Natural killer cell treated with Interleukin-12 subunit alpha and Interleukin-12 subunit beta and Interleukin-15 and Interleukin-18, amount 100 ng/mL, for 72 hours (primary cell): Measurements from ENCODE around the gene SCARB2. TPM values are rescaled to one million over a fixed set of nuclear protein-coding genes. Genes with fewer than 3 reads are reported as not detected.
A peak's percentile ranks its signal among the peaks of the same experiment; 100 is the strongest.

ENCODE experiments used
- ATAC-seq, 2 donors: fragments of 150-1000 bp; cut with Tn5 transposase in 1 of 2; sonication (Bioruptor Pico), chemical (Tn5 transposase) in 1 of 2; 2 replicates each; pipeline ENCODE4 v1.10.0; 2021
- DNase-seq: peaks from one replicate; pipeline ENCODE4 v3.0.0; 2022; ENCODE audit warnings: low spot score
- H3K27ac Mint-ChIP-seq, 2 donors: 1 replicate in 1 of 2; 2 replicates in 1 of 2; pipeline ENCODE4 v1.8.0; 2022; ENCODE audit warnings: mixed read lengths in 2 of 2, mild to moderate bottlenecking in 1 of 2, moderate library complexity in 1 of 2
- H3K27me3 Mint-ChIP-seq, 2 donors: 1 replicate in 1 of 2; 2 replicates in 1 of 2; pipeline ENCODE4 v1.8.0; 2022; ENCODE audit warnings: mixed read lengths in 2 of 2
- H3K36me3 Mint-ChIP-seq: one replicate; pipeline ENCODE4 v1.8.0; 2022; ENCODE audit warnings: mixed read lengths
- H3K4me1 Mint-ChIP-seq, 2 donors: 1 replicate in 1 of 2; 2 replicates in 1 of 2; pipeline ENCODE4 v1.8.0; 2022; ENCODE audit warnings: low read depth in 2 of 2, mixed read lengths in 2 of 2, mild to moderate bottlenecking in 1 of 2
- H3K4me3 Mint-ChIP-seq: one replicate; pipeline ENCODE4 v1.8.0; 2022; ENCODE audit warnings: mixed read lengths
- H3K9me3 Mint-ChIP-seq: 2 replicates; pipeline ENCODE4 v1.8.0; 2022; ENCODE audit warnings: mixed read lengths
- total RNA-seq, 2 donors: library from RNA; stranded (reverse); gene quantifications; one replicate each; pipeline ENCODE4 v1.2.3, GENCODE V29; 2022

SCARB2 gene
- total RNA-seq, 2 donors from 2014 or later: 9.9 to 13.9 TPM

DNA sequence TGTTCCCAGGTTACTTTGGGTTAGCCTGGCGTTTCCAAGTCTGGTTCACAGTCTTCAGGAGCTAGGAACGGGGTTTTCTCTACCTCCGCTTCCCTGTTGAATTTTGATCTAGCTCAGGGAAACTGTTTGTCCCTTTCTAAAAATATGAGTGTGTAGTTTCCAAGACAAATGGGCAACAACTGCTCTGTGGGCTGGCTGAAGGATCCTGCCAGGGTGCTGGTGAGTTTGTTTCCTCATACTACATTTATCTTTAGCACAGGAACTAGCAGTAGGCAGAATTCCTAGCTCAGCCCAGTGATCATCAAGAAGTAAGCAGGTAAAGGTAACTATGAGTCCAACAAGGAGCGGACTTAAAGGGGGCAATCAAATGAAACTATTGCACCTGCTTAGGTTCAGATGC lies 24.6 kb upstream of the SCARB2 start:
- DNase-seq: no peak
- peaks cover 17 to 34% of the 10 kb centered on the region in 2 donors for H3K27me3 Mint-ChIP-seq
- no peak overlapping the region for H3K4me3 Mint-ChIP-seq
- peaks cover 10% of the 10 kb centered on the region for H3K9me3 Mint-ChIP-seq
- no peak overlapping the region for H3K27ac Mint-ChIP-seq
- H3K36me3 Mint-ChIP-seq: peaks cover 16% of the 10 kb centered on the region
- no peaks in the 10 kb centered on the region for H3K4me1 Mint-ChIP-seq
- ATAC-seq: no peak

DNA sequence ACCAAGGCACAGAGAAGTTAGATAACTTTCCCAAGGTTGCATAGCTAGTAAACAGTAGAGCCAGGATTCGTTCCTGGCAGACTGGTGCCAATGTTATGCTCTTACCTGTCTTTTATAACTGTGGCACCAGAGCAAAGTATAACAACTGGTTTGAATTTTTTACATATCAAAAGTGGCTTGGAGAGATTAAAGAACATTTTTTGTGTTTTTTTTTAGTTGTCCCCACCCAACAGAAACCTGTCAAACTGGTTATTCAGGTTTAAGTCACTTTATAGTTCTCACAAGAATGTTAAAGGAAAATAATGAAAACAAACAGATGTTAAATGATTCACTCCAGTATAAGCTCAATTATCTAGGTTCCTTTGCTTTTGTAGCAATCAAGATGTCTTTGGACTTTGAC lies 22.3 kb upstream of the SCARB2 start:
- Mint-ChIP-seq H3K27me3 (peaks cover 15 to 28% of the 10 kb centered on the region in 2 donors), H3K27ac (no peak overlapping the region), H3K36me3 (peaks cover 14% of the 10 kb centered on the region), H3K9me3 (peaks cover 9% of the 10 kb centered on the region), H3K4me3 (no peak overlapping the region), H3K4me1 (no peaks in the 10 kb centered on the region)
- ATAC-seq: no peak
- no peak for DNase-seq

DNA sequence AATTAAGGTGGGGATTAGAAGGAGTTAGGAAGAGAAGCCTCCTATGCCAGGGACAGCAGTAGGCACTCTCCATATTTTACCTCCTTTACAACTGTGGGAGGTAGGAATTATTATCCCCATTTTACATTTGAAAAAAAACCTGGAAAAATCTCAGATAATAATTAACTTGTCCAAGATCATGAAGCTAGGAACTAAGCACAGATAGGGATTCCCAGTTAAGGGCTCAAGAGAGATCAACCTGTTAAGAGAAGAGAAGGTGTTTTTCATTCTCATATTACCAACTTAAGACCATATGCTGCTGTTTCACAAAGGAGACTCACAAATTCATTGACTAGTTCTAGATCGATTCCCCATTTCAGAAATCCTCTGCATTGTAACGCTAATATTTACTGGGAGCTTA lies 21.8 kb upstream of the SCARB2 start:
- Mint-ChIP-seq H3K27ac (no peak overlapping the region), H3K27me3 (peaks cover 10 to 23% of the 10 kb centered on the region in 2 donors), H3K4me3 (no peak overlapping the region), H3K4me1 (no peaks in the 10 kb centered on the region), H3K36me3 (peaks cover 9% of the 10 kb centered on the region), H3K9me3 (peaks cover 4% of the 10 kb centered on the region)
- no peak for ATAC-seq
- no peak for DNase-seq

DNA sequence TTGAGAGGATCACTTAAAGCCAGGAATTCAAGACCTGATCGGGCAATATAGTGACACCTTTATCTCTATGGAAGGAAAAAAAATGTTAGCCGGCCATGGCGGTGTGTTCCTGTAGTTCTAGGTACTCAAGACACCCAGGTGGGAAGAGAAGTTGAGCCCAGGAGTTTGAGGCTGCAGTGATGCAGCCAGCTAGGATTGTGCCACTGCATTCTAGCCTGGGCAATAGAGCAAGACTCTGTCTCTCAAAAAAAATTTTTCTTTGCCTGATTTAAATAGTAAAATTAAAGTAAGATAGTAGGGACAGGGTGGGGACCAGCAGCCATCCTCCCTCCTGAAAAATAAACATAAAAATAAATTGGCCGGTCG lies 21.0 kb upstream of the SCARB2 start:
- peaks cover 7 to 16% of the 10 kb centered on the region in 2 donors for H3K27me3 Mint-ChIP-seq
- H3K27ac Mint-ChIP-seq: no peak overlapping the region
- no peak overlapping the region for H3K4me3 Mint-ChIP-seq
- H3K4me1 Mint-ChIP-seq: no peaks in the 10 kb centered on the region
- H3K36me3 Mint-ChIP-seq: peaks cover 2% of the 10 kb centered on the region
- ATAC-seq: no peak
- peaks cover 4% of the 10 kb centered on the region for H3K9me3 Mint-ChIP-seq
- DNase-seq: no peak

DNA sequence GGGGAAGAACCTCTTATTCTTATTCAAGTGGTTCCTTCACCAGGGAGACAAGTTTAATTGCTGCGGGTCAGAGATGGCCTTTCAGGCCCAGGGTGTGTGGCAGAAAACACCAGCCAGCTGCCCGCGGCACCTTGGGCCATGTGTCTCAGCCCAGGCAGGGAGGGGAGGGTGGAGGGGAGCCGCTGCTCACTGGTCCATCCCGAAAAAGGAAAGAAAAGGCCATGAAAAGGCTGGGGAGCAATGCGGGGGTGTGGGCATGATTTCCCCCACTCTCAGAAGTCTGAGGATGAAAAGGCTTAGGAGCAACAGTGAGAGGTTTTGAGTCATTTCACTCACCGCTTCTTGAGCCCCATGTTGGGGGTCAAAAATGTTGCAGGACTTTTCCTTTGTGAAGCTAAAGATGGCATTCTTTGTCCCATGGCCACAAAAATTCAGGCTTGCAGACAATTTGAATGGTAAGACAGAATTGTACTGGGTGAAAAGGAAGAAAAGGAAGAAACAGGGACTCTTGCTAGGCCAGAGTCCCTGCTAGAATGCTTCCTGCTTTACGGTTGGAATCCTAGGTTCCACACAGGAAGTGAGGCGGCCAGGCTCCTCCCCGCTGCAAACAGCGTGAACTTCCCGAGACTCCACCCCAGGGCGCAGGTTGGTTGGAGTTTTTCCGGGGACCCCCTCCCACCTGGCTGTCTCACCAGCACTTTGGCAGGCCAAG lies 20.5 kb upstream of the SCARB2 start:
- no peak overlapping the region for H3K4me3 Mint-ChIP-seq
- H3K4me1 Mint-ChIP-seq: no peaks in the 10 kb centered on the region
- H3K27ac Mint-ChIP-seq: no peak overlapping the region
- DNase-seq: no peak
- H3K27me3 Mint-ChIP-seq: peaks cover 12 to 14% of the 10 kb centered on the region in 2 donors
- no peak for ATAC-seq
- H3K36me3 Mint-ChIP-seq: peaks cover 6% of the 10 kb centered on the region
- peaks cover 8% of the 10 kb centered on the region for H3K9me3 Mint-ChIP-seq

DNA sequence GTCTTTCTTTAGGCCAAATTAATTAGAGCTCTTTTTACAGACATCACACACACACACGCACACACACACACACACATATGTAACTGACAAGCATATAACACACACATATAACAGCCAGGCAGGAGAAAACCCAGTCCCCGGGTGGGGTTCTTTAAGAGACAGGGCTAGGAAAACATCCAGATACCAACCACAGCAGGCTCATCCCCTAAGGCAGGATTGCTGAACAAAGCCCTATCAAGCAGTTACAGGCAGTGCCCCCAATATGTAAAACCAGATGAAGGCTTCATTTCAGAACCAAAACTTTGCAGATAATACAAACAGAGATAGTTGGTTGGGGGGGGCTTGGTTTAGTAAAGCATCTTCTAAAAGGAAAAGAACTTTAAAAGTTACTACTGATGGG lies 19.9 kb upstream of the SCARB2 start:
- Mint-ChIP-seq H3K9me3 (peaks cover 10% of the 10 kb centered on the region), H3K36me3 (peaks cover 11% of the 10 kb centered on the region), H3K4me1 (no peaks in the 10 kb centered on the region), H3K27ac (no peak overlapping the region), H3K4me3 (no peak overlapping the region), H3K27me3 (peaks cover 14 to 15% of the 10 kb centered on the region in 2 donors)
- DNase-seq: no peak
- ATAC-seq: no peak

DNA sequence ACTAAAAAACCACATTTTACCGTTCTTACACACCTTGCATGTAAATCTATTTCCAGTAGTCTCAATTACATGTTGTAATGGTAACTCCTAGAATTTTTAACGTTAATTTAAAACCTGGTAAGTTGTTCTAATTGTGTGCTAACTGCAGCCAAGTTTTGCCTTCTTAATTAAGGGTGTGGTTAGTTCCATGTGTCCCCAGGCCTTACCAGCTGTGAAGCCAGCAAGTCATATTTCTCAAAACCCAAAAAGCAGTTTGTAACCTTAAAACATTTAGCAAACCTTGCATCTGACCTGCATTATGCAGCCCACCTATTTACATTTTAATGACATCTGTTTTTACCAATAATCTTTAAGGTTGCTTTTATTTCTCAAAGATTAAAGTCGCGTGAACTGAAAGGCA lies 19.5 kb upstream of the SCARB2 start:
- H3K4me3 Mint-ChIP-seq: no peak overlapping the region
- DNase-seq (no peak), ATAC-seq (no peak)
- H3K36me3 Mint-ChIP-seq: peaks cover 11% of the 10 kb centered on the region
- peaks cover 10% of the 10 kb centered on the region for H3K9me3 Mint-ChIP-seq
- H3K27me3 Mint-ChIP-seq: peaks cover 14 to 15% of the 10 kb centered on the region in 2 donors
- no peak overlapping the region for H3K27ac Mint-ChIP-seq
- H3K4me1 Mint-ChIP-seq: no peaks in the 10 kb centered on the region

DNA sequence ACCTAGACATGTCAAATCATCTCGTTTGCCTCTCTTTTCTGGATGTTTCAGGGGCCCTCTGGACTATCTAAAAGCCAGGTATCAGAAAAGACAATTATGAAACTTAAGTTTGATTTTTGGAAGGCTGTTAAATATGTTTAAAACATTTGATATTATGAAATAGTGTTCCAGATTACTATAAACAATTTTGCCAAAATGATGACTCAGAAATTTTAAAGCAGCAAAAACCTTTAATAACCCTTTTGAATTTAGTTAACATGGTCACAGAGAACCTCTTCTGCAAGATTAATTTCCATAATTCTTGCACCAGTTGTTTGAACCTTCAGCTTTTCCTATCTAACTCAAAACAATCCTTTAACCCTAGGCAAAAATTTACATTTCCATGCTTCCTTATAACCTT lies 19.1 kb upstream of the SCARB2 start:
- ATAC-seq (no peak), DNase-seq (no peak)
- Mint-ChIP-seq H3K4me3 (no peak overlapping the region), H3K27me3 (peaks cover 14 to 17% of the 10 kb centered on the region in 2 donors), H3K9me3 (peaks cover 12% of the 10 kb centered on the region), H3K36me3 (peaks cover 14% of the 10 kb centered on the region), H3K4me1 (no peaks in the 10 kb centered on the region), H3K27ac (no peak overlapping the region)

DNA sequence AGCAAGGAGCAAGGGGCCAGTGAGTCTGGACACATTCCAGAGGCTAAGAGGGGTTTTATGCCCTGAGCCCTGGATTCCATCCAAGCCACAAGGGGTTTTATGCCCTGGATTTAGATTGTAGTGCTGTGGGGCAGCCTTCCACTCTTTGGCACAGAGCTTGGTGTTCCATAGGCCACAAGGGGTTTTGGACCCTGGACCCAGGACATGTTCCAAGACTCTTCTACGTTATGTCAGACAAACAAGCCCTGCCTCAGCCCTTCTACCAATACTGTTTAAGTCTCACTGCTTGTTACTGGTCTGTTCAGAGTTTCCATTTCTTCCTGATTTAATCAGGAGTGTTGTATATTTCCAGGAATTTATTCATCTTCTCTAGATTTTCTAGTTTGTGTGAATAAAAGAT lies 12.8 kb upstream of the SCARB2 start:
- peaks cover 7 to 23% of the 10 kb centered on the region in 2 donors for H3K27me3 Mint-ChIP-seq

DNA sequence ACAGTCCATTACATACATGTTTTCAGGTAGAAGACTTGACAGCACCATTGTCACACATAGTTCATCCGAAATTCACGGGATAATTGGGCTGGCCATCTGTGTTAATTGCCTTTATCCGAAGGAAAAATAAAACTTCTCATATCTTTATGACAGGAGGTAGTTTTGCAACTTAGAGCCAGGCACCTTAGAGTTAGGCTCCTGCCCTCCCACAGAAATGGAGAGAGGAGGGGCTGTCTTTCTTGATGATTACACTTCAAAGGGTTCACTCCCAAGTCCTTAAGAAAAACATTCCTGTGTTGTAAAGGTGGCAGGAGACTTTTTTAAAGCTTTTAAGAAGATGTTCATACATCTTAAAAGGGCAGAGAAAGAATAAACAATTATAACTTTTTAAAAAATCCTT lies 10.5 kb upstream of the SCARB2 start:
- Mint-ChIP-seq H3K36me3 (peaks cover 12% of the 10 kb centered on the region), H3K4me1 (peaks cover 4 to 5% of the 10 kb centered on the region in 2 donors), H3K27ac (no peak overlapping the region), H3K27me3 (peaks cover 7 to 20% of the 10 kb centered on the region in 2 donors), H3K9me3 (peaks cover 8% of the 10 kb centered on the region), H3K4me3 (no peak overlapping the region)
- no peak for DNase-seq
- ATAC-seq: no peak

More for the DNA sequence above, 12.8 kb upstream of the SCARB2 start:
- H3K27ac Mint-ChIP-seq: no peak overlapping the region
- DNase-seq (no peak), ATAC-seq (no peak)
- H3K36me3 Mint-ChIP-seq: peaks cover 17% of the 10 kb centered on the region
- no peaks in the 10 kb centered on the region for H3K4me1 Mint-ChIP-seq
- H3K4me3 Mint-ChIP-seq: no peak overlapping the region
- H3K9me3 Mint-ChIP-seq: peaks cover 11% of the 10 kb centered on the region

DNA sequence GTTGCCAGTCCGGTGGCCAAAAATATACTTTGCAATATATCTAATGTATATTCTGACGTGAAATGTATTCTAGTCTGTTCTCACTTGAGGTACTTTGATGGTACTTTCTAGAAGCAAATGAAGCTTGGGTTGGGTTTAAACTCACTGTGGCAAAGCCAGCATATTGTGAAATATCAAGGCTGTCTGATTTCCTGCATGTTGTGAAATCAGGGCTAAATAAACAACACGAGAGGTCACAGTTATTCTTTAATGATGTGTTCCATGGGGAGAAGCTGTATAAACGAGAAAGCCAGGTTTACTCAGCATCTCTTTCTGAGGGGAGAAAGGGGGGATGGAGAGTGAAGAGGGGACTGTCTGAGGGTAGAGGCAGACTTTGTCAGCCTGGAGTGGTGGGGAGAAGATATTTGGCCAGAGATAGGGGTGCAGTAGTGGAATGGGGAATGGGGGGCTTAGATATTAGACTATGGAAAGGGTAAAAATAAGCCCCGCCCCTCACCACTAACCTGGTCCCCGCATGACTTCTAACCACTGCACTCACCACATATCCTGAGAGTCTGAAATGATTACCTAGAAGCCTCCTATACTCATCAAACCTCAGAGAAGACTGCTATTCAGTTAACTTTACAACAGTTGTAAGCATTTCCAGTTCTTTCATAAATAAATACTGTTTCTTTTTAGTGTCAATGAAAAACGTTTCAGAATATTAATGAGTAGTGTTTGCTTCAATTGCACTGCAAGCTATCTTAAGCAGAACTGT lies 5.9 kb upstream of the SCARB2 start:
- Mint-ChIP-seq H3K36me3 (no peaks in the 10 kb centered on the region), H3K27me3 (peaks cover 0 to 4% of the 10 kb centered on the region in 2 donors)

DNA sequence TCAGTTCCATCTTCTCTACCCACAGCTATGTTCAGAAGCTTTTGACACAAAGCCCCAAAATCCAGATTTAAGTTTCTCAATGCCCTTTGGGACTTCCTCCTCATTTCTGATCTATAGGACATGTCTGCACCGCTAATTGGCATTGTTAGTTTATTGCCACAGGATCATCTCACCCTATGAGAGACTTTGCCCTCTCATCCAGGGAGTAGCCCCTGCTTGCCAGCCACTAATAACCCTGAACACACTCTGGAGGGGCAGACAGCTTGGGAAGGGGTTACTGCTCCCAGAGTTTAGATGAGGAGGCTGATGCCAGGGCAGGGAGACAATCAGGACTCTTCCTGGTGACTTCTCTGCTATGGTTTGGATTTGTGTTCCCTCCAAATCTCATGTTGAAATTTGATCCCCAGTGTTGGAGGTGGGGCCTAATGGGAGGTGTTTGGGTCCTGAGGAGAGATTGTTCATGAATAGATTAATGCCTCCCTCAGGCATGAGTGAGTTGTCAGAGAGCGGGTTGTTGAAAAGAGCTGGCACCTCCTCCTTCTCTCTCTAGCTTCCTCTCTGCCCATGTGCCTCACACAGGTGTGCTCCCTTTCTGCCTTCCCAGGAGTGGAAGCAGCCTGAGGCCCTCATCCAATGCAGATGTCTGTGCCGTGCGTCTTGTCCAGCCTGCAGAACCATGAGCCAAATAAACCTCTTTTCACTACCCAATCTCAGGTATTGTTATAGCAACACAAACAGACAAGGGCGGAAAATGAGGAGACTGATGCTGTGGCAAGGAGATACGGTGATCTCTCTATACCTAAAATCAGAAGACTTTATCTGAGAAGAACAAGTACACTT lies 3.6 kb upstream of the SCARB2 start:
- Mint-ChIP-seq H3K4me3 (no peak overlapping the region), H3K36me3 (no peaks in the 10 kb centered on the region), H3K27ac (no peak overlapping the region), H3K4me1 (peaks cover 21 to 28% of the 10 kb centered on the region in 2 donors), H3K27me3 (peaks cover 0 to 6% of the 10 kb centered on the region in 2 donors), H3K9me3 (no peaks in the 10 kb centered on the region)
- no peak for DNase-seq
- no peak for ATAC-seq

More for the DNA sequence above, 5.9 kb upstream of the SCARB2 start:
- Mint-ChIP-seq H3K9me3 (no peaks in the 10 kb centered on the region), H3K4me3 (peak overlapping the region; percentile 3), H3K27ac (peak overlapping the region in 1 of 2 donors; percentile 59), H3K4me1 (peaks cover 8 to 10% of the 10 kb centered on the region in 2 donors)
- peak; percentile 34 to 43 for ATAC-seq
- no peak for DNase-seq

DNA sequence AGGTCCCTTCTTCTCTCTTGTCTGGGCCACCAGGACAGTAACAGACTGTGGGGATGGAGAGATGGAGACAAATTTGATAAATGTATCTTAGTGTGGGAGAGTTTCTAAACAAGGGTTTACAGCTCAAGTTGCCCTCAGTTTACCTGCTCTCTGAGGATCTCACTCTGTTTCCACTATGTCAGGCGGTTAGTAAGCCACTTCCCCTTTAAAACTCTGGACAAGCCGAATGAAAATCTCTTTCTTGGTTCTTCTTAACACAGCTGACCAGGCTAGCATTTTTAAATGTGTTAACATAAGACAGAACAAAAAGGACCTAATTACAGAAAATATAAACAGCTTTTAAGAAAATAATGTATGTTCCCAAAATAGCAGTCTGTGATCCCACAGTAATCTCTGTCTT lies 2.9 kb upstream of the SCARB2 start:
- peaks cover 0 to 6% of the 10 kb centered on the region in 2 donors for H3K27me3 Mint-ChIP-seq
- no peaks in the 10 kb centered on the region for H3K36me3 Mint-ChIP-seq
- H3K4me1 Mint-ChIP-seq: peaks cover 24 to 34% of the 10 kb centered on the region in 2 donors
- H3K27ac Mint-ChIP-seq: no peak overlapping the region
- no peaks in the 10 kb centered on the region for H3K9me3 Mint-ChIP-seq
- no peak for ATAC-seq
- no peak overlapping the region for H3K4me3 Mint-ChIP-seq
- no peak for DNase-seq
